ENCODE results near the gene ALG14. TPM values are rescaled to one million over a fixed set of nuclear protein-coding genes. Genes with fewer than 3 reads are reported as not detected.

The ALG14 gene
- total RNA-seq, 1 donor from 2014 or later, result 4.6 TPM

- TF ChIP-seq CTCF (IDR thresholded peaks at IDR 0.05), result no peak
- Histone ChIP-seq H3K27ac (no peak overlapping the region), H3K36me3 (no peaks in the 10 kb centered on the region), H3K4me1 (peaks cover 12% of the 10 kb centered on the region), H3K9me3 (no peaks in the 10 kb centered on the region), H3K4me3 (no peak overlapping the region), H3K27me3 (ENCODE audit: low read depth) (no peaks in the 10 kb centered on the region)
- intact Hi-C loops (cut with DNase I), result no loop called here
- DNase-seq (no peak), ATAC-seq (no peak)
Observed at GRCh38 chr1:95076034-95076433, 3.3 kb upstream of the ALG14 start.

GRCh38 chr1:95073446-95073845 lies 695 bp upstream of the ALG14 start:
- peak overlapping the region; percentile 91 for H3K27ac ChIP-seq
- peak overlapping the region; percentile 73 for H3K4me3 ChIP-seq
- no peaks in the 10 kb centered on the region for H3K9me3 ChIP-seq
- no peak for TF ChIP-seq CTCF (IDR thresholded peaks at IDR 0.05)
- intact Hi-C loops (cut with DNase I), result no loop called here
- peaks cover 12% of the 10 kb centered on the region for H3K4me1 ChIP-seq
- no peaks in the 10 kb centered on the region for H3K36me3 ChIP-seq
- H3K27me3 ChIP-seq (ENCODE audit: low read depth), result no peaks in the 10 kb centered on the region
- ATAC-seq (no peak), DNase-seq (no peak)

- DNase-seq (no peak), ATAC-seq (no peak)
- H3K4me1 ChIP-seq, result peaks cover 12% of the 10 kb centered on the region
- no peaks in the 10 kb centered on the region for H3K27me3 ChIP-seq (ENCODE audit: low read depth)
- no peaks in the 10 kb centered on the region for H3K9me3 ChIP-seq
- no peak for TF ChIP-seq CTCF (IDR thresholded peaks at IDR 0.05)
- peak overlapping the region; percentile 73 for H3K4me3 ChIP-seq
- H3K27ac ChIP-seq, result peak overlapping the region; percentile 91
- intact Hi-C loops (cut with DNase I), result no loop called here
- no peaks in the 10 kb centered on the region for H3K36me3 ChIP-seq
Observed at GRCh38 chr1:95072117-95072516, 634 bp downstream of the ALG14 start.

- ATAC-seq, result no peak
- H3K36me3 ChIP-seq, result no peaks in the 10 kb centered on the region
- H3K9me3 ChIP-seq, result no peaks in the 10 kb centered on the region
- intact Hi-C loops (cut with DNase I), result no loop called here
- peak overlapping the region; percentile 73 for H3K4me3 ChIP-seq
- no peak for DNase-seq
- TF ChIP-seq CTCF (IDR thresholded peaks at IDR 0.05), result no peak
- H3K27ac ChIP-seq, result no peak overlapping the region
- no peaks in the 10 kb centered on the region for H3K27me3 ChIP-seq (ENCODE audit: low read depth)
- H3K4me1 ChIP-seq, result peaks cover 12% of the 10 kb centered on the region
Observed at GRCh38 chr1:95071539-95071938, 1.2 kb downstream of the ALG14 start.

- Histone ChIP-seq H3K27me3 (ENCODE audit: low read depth) (no peaks in the 10 kb centered on the region), H3K9me3 (no peaks in the 10 kb centered on the region), H3K4me3 (no peak overlapping the region), H3K27ac (no peak overlapping the region), H3K36me3 (no peaks in the 10 kb centered on the region), H3K4me1 (peaks cover 12% of the 10 kb centered on the region)
- no peak for TF ChIP-seq CTCF (IDR thresholded peaks at IDR 0.05)
- DNase-seq (no peak), ATAC-seq (no peak)
- intact Hi-C loops (cut with DNase I), result no loop called here
Observed at GRCh38 chr1:95069710-95070093, 3.0 kb downstream of the ALG14 start.
